ENCODE results near the gene HSPA12B. TPM values are rescaled to one million over a fixed set of nuclear protein-coding genes. Genes with fewer than 3 reads are reported as not detected.
A peak's percentile ranks its signal among the peaks of the same experiment; 100 is the strongest.

HSPA12B gene
- total and polyA plus RNA-seq, 2 donors from 2014 or later: 8.7 to 18.9 TPM

DNA sequence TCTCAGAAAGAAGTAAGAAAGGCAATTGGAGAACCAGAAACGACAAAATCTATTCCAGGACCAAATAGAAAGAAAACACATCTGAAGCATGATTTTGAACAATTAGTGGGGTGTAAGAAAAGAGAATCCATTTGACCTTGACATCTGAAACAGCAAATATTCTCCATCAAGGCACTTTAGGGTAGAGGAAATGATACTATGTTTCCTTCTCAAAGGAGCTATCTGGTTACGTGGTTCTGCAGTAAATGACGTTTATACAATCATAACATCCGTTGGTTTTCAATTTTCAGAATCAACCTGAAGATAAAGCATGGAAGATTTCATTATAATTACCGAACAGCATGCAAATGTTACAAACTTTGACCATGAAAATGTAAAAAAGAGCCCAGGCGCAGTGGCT is 11.9 kb upstream of the HSPA12B start:
- Histone ChIP-seq H3K27ac (ENCODE audit: low read depth in 2 of 2, low read length in 2 of 2) (no peak overlapping the region), H3K4me1 (ENCODE audit: control insufficient read depth in 2 of 3, insufficient read depth in 2 of 3, low read depth in 1 of 3, low read length in 3 of 3) (no peaks in the 10 kb centered on the region), H3K36me3 (ENCODE audit: control insufficient read depth in 2 of 3, insufficient read depth in 3 of 3, low read length in 3 of 3) (no peaks in the 10 kb centered on the region), H3K9ac (ENCODE audit: low read length in 3 of 3) (no peak overlapping the region), H3K27me3 (ENCODE audit: control insufficient read depth, insufficient read depth, low read length) (no peaks in the 10 kb centered on the region), H3K4me3 (ENCODE audit: low read length in 3 of 3) (no peak overlapping the region), H3K9me3 (ENCODE audit: control insufficient read depth in 2 of 3, insufficient read depth in 1 of 3, low read length in 3 of 3) (no peaks in the 10 kb centered on the region)
- TF ChIP-seq, protein P1, sequence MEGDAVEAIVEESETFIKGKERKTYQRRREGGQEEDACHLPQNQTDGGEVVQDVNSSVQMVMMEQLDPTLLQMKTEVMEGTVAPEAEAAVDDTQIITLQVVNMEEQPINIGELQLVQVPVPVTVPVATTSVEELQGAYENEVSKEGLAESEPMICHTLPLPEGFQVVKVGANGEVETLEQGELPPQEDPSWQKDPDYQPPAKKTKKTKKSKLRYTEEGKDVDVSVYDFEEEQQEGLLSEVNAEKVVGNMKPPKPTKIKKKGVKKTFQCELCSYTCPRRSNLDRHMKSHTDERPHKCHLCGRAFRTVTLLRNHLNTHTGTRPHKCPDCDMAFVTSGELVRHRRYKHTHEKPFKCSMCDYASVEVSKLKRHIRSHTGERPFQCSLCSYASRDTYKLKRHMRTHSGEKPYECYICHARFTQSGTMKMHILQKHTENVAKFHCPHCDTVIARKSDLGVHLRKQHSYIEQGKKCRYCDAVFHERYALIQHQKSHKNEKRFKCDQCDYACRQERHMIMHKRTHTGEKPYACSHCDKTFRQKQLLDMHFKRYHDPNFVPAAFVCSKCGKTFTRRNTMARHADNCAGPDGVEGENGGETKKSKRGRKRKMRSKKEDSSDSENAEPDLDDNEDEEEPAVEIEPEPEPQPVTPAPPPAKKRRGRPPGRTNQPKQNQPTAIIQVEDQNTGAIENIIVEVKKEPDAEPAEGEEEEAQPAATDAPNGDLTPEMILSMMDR (IDR thresholded peaks at IDR 0.05; ENCODE audit: borderline replicate concordance, extremely low read depth, insufficient read depth): no peak
- intact Hi-C loops (cut with DNase I): no loop called here
- no peak for FAIRE-seq
- no peak for DNase-seq

DNA sequence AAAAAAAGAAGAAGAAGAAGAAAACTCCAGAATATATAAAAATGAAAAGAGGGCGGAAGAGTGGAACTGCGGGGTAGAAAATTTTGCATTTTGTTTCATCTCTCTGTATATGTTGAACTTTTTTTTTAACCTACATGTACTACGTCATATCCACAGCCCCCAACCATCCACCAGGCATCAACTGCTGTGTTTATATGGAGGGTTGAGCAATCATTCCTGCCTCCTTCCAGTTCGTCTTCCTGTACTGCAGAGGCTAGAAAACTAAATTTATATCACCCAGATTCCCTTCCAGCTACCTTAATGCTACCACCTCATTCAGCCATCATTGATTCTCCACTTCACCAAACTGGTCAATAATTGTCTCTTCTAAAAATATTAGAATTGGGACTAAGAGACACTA is 10.6 kb upstream of the HSPA12B start:
- intact Hi-C loops (cut with DNase I): no loop called here
- Histone ChIP-seq H3K27me3 (ENCODE audit: control insufficient read depth, insufficient read depth, low read length) (no peaks in the 10 kb centered on the region), H3K9me3 (ENCODE audit: control insufficient read depth in 2 of 3, insufficient read depth in 1 of 3, low read length in 3 of 3) (no peaks in the 10 kb centered on the region), H3K27ac (ENCODE audit: low read depth in 2 of 2, low read length in 2 of 2) (no peak overlapping the region), H3K4me3 (ENCODE audit: low read length in 3 of 3) (no peak overlapping the region), H3K36me3 (ENCODE audit: control insufficient read depth in 2 of 3, insufficient read depth in 3 of 3, low read length in 3 of 3) (no peaks in the 10 kb centered on the region), H3K9ac (ENCODE audit: low read length in 3 of 3) (no peak overlapping the region), H3K4me1 (ENCODE audit: control insufficient read depth in 2 of 3, insufficient read depth in 2 of 3, low read depth in 1 of 3, low read length in 3 of 3) (no peaks in the 10 kb centered on the region)
- FAIRE-seq (no peak), DNase-seq (peak in 1 of 5 donors; percentile 1)
- TF ChIP-seq, protein P1 (IDR thresholded peaks at IDR 0.05; ENCODE audit: borderline replicate concordance, extremely low read depth, insufficient read depth): no peak

DNA sequence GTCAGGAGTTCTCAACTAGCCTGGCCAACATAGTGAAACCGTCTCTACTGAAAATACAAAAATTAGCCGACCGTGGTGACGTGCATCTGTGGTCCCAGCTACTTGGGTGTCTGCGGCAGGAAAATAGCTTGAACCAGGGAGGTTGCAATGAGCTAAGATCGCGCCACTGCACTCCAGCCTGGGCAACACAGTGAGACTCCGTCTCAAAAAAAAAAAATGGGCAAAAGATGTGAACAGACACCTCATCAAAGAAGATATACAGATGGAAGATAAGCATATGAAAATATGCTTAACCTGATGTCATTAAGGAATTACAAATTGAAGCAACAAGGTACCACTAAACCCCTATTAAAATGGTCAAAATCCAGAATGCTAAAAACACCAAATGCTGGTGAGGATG is 9.2 kb upstream of the HSPA12B start:
- FAIRE-seq (no peak), DNase-seq (peak in 1 of 5 donors; percentile 15)
- no peaks in the 10 kb centered on the region for H3K4me1 ChIP-seq (ENCODE audit: control insufficient read depth in 2 of 3, insufficient read depth in 2 of 3, low read depth in 1 of 3, low read length in 3 of 3)
- intact Hi-C loops (cut with DNase I): no loop called here
- TF ChIP-seq, protein P1 (IDR thresholded peaks at IDR 0.05; ENCODE audit: borderline replicate concordance, extremely low read depth, insufficient read depth): no peak
- no peaks in the 10 kb centered on the region for H3K27me3 ChIP-seq (ENCODE audit: control insufficient read depth, insufficient read depth, low read length)
- H3K9me3 ChIP-seq (ENCODE audit: control insufficient read depth in 2 of 3, insufficient read depth in 1 of 3, low read length in 3 of 3): no peaks in the 10 kb centered on the region
- no peak overlapping the region for H3K4me3 ChIP-seq (ENCODE audit: low read length in 3 of 3)
- H3K9ac ChIP-seq (ENCODE audit: low read length in 3 of 3): no peak overlapping the region
- H3K36me3 ChIP-seq (ENCODE audit: control insufficient read depth in 2 of 3, insufficient read depth in 3 of 3, low read length in 3 of 3): no peaks in the 10 kb centered on the region
- H3K27ac ChIP-seq (ENCODE audit: low read depth in 2 of 2, low read length in 2 of 2): no peak overlapping the region

DNA sequence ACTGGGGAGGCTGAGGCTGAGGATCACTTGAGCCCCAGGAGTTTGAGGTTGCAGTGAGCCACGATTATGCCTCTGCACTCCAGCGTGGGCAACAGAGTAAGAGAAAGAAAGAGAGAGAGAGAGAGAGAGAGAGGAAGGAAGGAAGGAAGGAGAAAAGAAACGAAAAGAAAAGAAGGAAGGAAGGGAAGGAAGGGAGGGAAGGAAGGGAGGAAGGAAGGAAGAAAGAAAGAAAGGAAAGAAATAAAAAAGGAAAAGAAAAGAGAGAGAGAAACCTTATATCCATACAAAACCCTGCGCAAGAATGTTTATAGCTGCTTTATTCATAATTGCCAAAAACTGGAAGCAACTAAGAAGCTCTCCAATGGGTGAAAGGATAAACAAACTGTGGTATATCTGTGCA is 8.1 kb upstream of the HSPA12B start:
- no peak overlapping the region for H3K27ac ChIP-seq (ENCODE audit: low read depth in 2 of 2, low read length in 2 of 2)
- DNase-seq (peak in 1 of 5 donors; percentile 3), FAIRE-seq (no peak)
- H3K4me3 ChIP-seq (ENCODE audit: low read length in 3 of 3): no peak overlapping the region
- H3K4me1 ChIP-seq (ENCODE audit: control insufficient read depth in 2 of 3, insufficient read depth in 2 of 3, low read depth in 1 of 3, low read length in 3 of 3): no peaks in the 10 kb centered on the region
- TF ChIP-seq, protein P1 (IDR thresholded peaks at IDR 0.05; ENCODE audit: borderline replicate concordance, extremely low read depth, insufficient read depth): no peak
- no peaks in the 10 kb centered on the region for H3K36me3 ChIP-seq (ENCODE audit: control insufficient read depth in 2 of 3, insufficient read depth in 3 of 3, low read length in 3 of 3)
- H3K9ac ChIP-seq (ENCODE audit: low read length in 3 of 3): no peak overlapping the region
- no peaks in the 10 kb centered on the region for H3K9me3 ChIP-seq (ENCODE audit: control insufficient read depth in 2 of 3, insufficient read depth in 1 of 3, low read length in 3 of 3)
- intact Hi-C loops (cut with DNase I): no loop called here
- no peaks in the 10 kb centered on the region for H3K27me3 ChIP-seq (ENCODE audit: control insufficient read depth, insufficient read depth, low read length)

All from kidney (tissue), 14 donors.